ENCODE data around the gene ATF5. TPM values are rescaled to one million over a fixed set of nuclear protein-coding genes. Genes with fewer than 3 reads are reported as not detected.

Gene ATF5
- total and polyA plus RNA-seq, 10 of the 15 experiments (the other 5 are each of a cell fraction or from before 2014, with no cell fraction given) = 9.1 to 133 (median 24.0) TPM

GRCh38 chr19:49911381-49912145 is 17.4 kb upstream of the ATF5 start (continued):
- TF ChIP-seq BMI1 (IDR thresholded peaks at IDR 0.05; ENCODE audit: borderline replicate concordance) = no peak
- no peak for TF ChIP-seq BCL3 (IDR thresholded peaks at IDR 0.05; ENCODE audit: borderline replicate concordance, insufficient read depth, low read depth, low read length, poor library complexity, severe bottlenecking)
- TF ChIP-seq SMARCA5 (IDR thresholded peaks at IDR 0.05) = 0 out of 2 replicates have a peak, but pooled peaks have one; percentile 20
- TF ChIP-seq EED (IDR thresholded peaks at IDR 0.05; ENCODE audit: low read depth) = peak; percentile 85
- no peak for TF ChIP-seq ZNF622 (IDR thresholded peaks at IDR 0.05)
- peak; percentile 19; the same call in 1 of the 2 replicates for TF ChIP-seq CREB1 (IDR thresholded peaks at IDR 0.05; ENCODE audit: low read depth)
- TF ChIP-seq GABPA (IDR thresholded peaks at IDR 0.05; ENCODE audit: low read depth) = no peak
- TF ChIP-seq ZNF274 (IDR thresholded peaks at IDR 0.05; ENCODE audit: insufficient read depth, insufficient read length) = no peak
- TF ChIP-seq MEF2A (IDR thresholded peaks at IDR 0.05; ENCODE audit: insufficient read depth, low read depth, low read length) = peak; percentile 80
- TF ChIP-seq IRF5 (IDR thresholded peaks at IDR 0.05; ENCODE audit: borderline replicate concordance) = no peak
- TF ChIP-seq NFYB (IDR thresholded peaks at IDR 0.05; ENCODE audit: insufficient read depth, low read depth, low read length) = peak; percentile 9; the same call in 1 of the 2 replicates
- TF ChIP-seq SKIL (IDR thresholded peaks at IDR 0.05; ENCODE audit: low read depth, poor library complexity, severe bottlenecking) = peak; percentile 46
- no peak for TF ChIP-seq MYC (IDR thresholded peaks at IDR 0.05; ENCODE audit: insufficient read depth, insufficient read length, insufficient replicate concordance, low read length, severe bottlenecking)
- peak; percentile 57; the same call in 1 of the 2 replicates for TF ChIP-seq PAX5 (IDR thresholded peaks at IDR 0.05; ENCODE audit: borderline replicate concordance, low read depth, low read length)
- no peak for TF ChIP-seq ZZZ3 (IDR thresholded peaks at IDR 0.05; ENCODE audit: control insufficient read depth, insufficient read length, low read depth)
- TF ChIP-seq SMAD1 (IDR thresholded peaks at IDR 0.05; ENCODE audit: low read depth, partially characterized antibody) = no peak
- no peak; the same call in 2 of the 3 replicates for TF ChIP-seq POU2F2 (IDR thresholded peaks at IDR 0.05; ENCODE audit: borderline replicate concordance, low read depth, low read length)
- TF ChIP-seq IKZF2 (IDR thresholded peaks at IDR 0.05) = peak; percentile 79 to 81
- no peak for TF ChIP-seq MXI1 (IDR thresholded peaks at IDR 0.05; ENCODE audit: low read depth, low read length)
- peak; percentile 54; the same call in 1 of the 2 replicates for TF ChIP-seq SPI1 (IDR thresholded peaks at IDR 0.05; ENCODE audit: borderline replicate concordance, insufficient read depth, low read depth, low read length)
- TF ChIP-seq NFIC (IDR thresholded peaks at IDR 0.05; ENCODE audit: low read depth, low read length) = peak; percentile 58
- no peak for TF ChIP-seq CEBPB (IDR thresholded peaks at IDR 0.05; ENCODE audit: borderline replicate concordance in 1 of 2, low read depth in 2 of 2, low read length in 2 of 2)
- no peak for TF ChIP-seq EP300 (IDR thresholded peaks at IDR 0.05; ENCODE audit: borderline replicate concordance in 1 of 2, control insufficient read depth in 1 of 2, low read depth in 2 of 2, low read length in 2 of 2)
- no peak for TF ChIP-seq ATF3 (IDR thresholded peaks at IDR 0.05; ENCODE audit: borderline replicate concordance, extremely low read depth, low read depth, low read length)
- TF ChIP-seq RBBP5 (conservative IDR thresholded peaks at IDR 0.05) = no peak
